ENCODE results near the gene PARP6. TPM values are rescaled to one million over a fixed set of nuclear protein-coding genes. Genes with fewer than 3 reads are reported as not detected.

PARP6 gene
- total and polyA plus RNA-seq, 9 of the 15 experiments (the other 6 are each of a cell fraction or from before 2014, with no cell fraction given): 14.8 to 83.2 (median 28.3) TPM

DNA sequence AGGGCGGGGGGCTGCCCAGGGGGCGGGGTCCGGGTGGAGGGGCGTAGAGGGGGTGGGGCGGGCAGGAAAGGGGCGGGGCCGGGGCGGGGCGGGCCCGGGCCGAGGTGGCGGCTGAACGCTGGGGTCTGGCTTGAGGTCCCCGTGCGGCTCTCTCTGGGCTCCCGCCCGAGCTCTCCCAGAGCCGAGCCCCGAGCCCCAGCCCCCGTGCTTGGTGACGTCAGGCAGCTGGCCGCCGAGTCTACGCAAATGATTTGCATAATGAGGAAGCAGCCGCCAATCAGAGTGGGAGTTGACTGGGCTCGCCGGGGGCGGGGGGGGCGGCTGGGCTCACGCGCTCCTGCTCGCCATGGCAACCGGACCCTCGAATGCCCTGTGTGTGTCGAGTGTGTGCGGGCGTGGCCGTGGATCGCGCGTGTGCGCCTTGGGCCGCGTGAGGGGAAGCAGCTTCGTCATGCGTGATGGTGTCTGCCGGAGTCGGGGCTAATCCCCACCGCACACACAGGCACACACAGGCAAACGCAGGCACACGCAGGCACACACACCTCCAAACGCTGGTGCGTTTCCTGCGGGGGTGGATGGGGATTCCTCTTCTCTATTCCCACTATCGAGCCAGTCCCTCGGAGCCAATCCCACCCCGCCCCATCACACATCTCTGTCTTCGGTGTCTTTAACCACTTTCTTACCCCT is 47.8 kb upstream of the PARP6 start, which contains the start of gene CELF6 (continued):
- TF ChIP-seq YY1 (IDR thresholded peaks at IDR 0.05; ENCODE audit: borderline replicate concordance in 1 of 3, control insufficient read depth in 1 of 3, extremely low read depth in 1 of 3, insufficient read depth in 3 of 3, insufficient read length in 1 of 3, insufficient replicate concordance in 2 of 3, low read depth in 1 of 3, low read length in 2 of 3): peak in 1 of 3 experiments; percentile 29
- TF ChIP-seq, protein P1, sequence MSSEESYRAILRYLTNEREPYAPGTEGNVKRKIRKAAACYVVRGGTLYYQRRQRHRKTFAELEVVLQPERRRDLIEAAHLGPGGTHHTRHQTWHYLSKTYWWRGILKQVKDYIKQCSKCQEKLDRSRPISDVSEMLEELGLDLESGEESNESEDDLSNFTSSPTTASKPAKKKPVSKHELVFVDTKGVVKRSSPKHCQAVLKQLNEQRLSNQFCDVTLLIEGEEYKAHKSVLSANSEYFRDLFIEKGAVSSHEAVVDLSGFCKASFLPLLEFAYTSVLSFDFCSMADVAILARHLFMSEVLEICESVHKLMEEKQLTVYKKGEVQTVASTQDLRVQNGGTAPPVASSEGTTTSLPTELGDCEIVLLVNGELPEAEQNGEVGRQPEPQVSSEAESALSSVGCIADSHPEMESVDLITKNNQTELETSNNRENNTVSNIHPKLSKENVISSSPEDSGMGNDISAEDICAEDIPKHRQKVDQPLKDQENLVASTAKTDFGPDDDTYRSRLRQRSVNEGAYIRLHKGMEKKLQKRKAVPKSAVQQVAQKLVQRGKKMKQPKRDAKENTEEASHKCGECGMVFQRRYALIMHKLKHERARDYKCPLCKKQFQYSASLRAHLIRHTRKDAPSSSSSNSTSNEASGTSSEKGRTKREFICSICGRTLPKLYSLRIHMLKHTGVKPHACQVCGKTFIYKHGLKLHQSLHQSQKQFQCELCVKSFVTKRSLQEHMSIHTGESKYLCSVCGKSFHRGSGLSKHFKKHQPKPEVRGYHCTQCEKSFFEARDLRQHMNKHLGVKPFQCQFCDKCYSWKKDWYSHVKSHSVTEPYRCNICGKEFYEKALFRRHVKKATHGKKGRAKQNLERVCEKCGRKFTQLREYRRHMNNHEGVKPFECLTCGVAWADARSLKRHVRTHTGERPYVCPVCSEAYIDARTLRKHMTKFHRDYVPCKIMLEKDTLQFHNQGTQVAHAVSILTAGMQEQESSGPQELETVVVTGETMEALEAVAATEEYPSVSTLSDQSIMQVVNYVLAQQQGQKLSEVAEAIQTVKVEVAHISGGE (CRISPR knock-in tag; IDR thresholded peaks at IDR 0.05): 0 out of 6 replicates have a peak, but pooled peaks of 1 of the 3 experiments have one; percentile 34
- TF ChIP-seq ZBTB1 (CRISPR knock-in tag; IDR thresholded peaks at IDR 0.05; ENCODE audit: borderline replicate concordance, low read depth): no peak
- TF ChIP-seq KDM1A (IDR thresholded peaks at IDR 0.05): peak in 1 of 2 experiments; percentile 30; a peak in 1 of 4 replicates
- peak; percentile 14 for TF ChIP-seq RBM25 (IDR thresholded peaks at IDR 0.05; ENCODE audit: low read depth, low read length, severe bottlenecking)
- TF ChIP-seq ATF1 (CRISPR knock-in tag; IDR thresholded peaks at IDR 0.05): no peak
- peak; percentile 88 for TF ChIP-seq ATF1 (tag; IDR thresholded peaks at IDR 0.05)
- TF ChIP-seq, protein P2, sequence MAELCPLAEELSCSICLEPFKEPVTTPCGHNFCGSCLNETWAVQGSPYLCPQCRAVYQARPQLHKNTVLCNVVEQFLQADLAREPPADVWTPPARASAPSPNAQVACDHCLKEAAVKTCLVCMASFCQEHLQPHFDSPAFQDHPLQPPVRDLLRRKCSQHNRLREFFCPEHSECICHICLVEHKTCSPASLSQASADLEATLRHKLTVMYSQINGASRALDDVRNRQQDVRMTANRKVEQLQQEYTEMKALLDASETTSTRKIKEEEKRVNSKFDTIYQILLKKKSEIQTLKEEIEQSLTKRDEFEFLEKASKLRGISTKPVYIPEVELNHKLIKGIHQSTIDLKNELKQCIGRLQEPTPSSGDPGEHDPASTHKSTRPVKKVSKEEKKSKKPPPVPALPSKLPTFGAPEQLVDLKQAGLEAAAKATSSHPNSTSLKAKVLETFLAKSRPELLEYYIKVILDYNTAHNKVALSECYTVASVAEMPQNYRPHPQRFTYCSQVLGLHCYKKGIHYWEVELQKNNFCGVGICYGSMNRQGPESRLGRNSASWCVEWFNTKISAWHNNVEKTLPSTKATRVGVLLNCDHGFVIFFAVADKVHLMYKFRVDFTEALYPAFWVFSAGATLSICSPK (IDR thresholded peaks at IDR 0.05; ENCODE audit: borderline replicate concordance): no peak
- TF ChIP-seq ZNF584 (CRISPR knock-in tag; IDR thresholded peaks at IDR 0.05; ENCODE audit: low read depth): no peak
- no peak for TF ChIP-seq HOXB6 (CRISPR knock-in tag; IDR thresholded peaks at IDR 0.05; ENCODE audit: borderline replicate concordance)
- peak; percentile 76 for TF ChIP-seq RBM22 (IDR thresholded peaks at IDR 0.05; ENCODE audit: low read depth, low read length, poor library complexity, severe bottlenecking)
- peak; percentile 44; the same call in 1 of the 2 replicates for TF ChIP-seq SMARCE1 (IDR thresholded peaks at IDR 0.05)
- no peak for TF ChIP-seq POLR2AphosphoS5 (IDR thresholded peaks at IDR 0.05; ENCODE audit: control insufficient read depth, insufficient read depth, low read depth, low read length)
- peak; percentile 40; the same call in 1 of the 2 replicates for TF ChIP-seq SP1 (CRISPR knock-in tag; IDR thresholded peaks at IDR 0.05)
- TF ChIP-seq ZNF696 (CRISPR knock-in tag; conservative IDR thresholded peaks at IDR 0.05): no peak
- TF ChIP-seq ATF7 (IDR thresholded peaks at IDR 0.05): peak; percentile 88
- TF ChIP-seq, protein P3, sequence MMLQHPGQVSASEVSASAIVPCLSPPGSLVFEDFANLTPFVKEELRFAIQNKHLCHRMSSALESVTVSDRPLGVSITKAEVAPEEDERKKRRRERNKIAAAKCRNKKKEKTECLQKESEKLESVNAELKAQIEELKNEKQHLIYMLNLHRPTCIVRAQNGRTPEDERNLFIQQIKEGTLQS (IDR thresholded peaks at IDR 0.05): peak; percentile 70
- TF ChIP-seq, protein P3 (CRISPR knock-in tag; conservative IDR thresholded peaks at IDR 0.05): no peak
- TF ChIP-seq PRMT5 (CRISPR knock-in tag; IDR thresholded peaks at IDR 0.05): no peak
- peak; percentile 39 for TF ChIP-seq CCNT2 (IDR thresholded peaks at IDR 0.05; ENCODE audit: borderline replicate concordance, extremely low read depth, insufficient read length, low read depth, low read length)
- TF ChIP-seq EGR1 (conservative IDR thresholded peaks at IDR 0.05): peak; percentile 76
